ENCODE measurements around the gene RNF187. TPM values are rescaled to one million over a fixed set of nuclear protein-coding genes. Genes with fewer than 3 reads are reported as not detected.

Gene RNF187
- total RNA-seq, 1 experiment from 2014 or later = 137 TPM

DNA sequence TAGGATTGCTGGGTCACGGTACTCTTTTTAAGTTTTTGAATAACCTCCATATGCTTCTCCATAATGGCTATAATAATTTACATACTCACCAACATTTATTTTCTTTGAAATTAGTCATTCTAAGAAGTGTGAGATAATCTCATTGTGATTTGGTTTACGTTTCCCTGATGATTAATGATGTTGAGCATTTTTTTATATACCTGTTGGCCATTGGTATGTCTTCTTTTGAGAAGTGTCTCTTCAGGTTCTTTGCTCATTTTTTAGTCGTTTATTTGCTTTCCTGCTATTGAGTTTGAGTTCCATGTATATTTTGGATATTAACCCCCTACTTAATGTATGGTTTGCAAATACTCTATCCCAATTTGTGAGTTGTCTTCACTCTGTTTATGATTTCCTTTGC lies 9.3 kb downstream of the RNF187 start:
- no peak for DNase-seq (ENCODE audit: low read depth, low spot score)
- Histone ChIP-seq H3K4me1 (ENCODE audit: control insufficient read depth in 1 of 2, insufficient read depth in 2 of 2, low read length in 2 of 2) (peaks cover 3 to 11% of the 10 kb centered on the region in 2 experiments; a peak in 2 of 4 replicates), H3K9me3 (ENCODE audit: control insufficient read depth in 1 of 2, insufficient read depth in 1 of 2, low read depth in 1 of 2, low read length in 2 of 2) (no peaks in the 10 kb centered on the region), H2AFZ (ENCODE audit: low read depth, low read length, poor library complexity, severe bottlenecking) (no peak overlapping the region), H4K20me1 (ENCODE audit: insufficient read depth) (no peaks in the 10 kb centered on the region), H3K27me3 (ENCODE audit: insufficient read depth, low read length) (no peaks in the 10 kb centered on the region), H3K9ac (ENCODE audit: low read length) (no peak overlapping the region), H3K4me3 (replicated peaks in 1 of 2; ENCODE audit: low read depth in 1 of 2, low read length in 2 of 2) (no peak overlapping the region), H3K27ac (ENCODE audit: low read depth, low read length) (no peak overlapping the region), H3K79me2 (ENCODE audit: insufficient read depth, low read length) (no peaks in the 10 kb centered on the region), H3K4me2 (ENCODE audit: low read length) (no peak overlapping the region), H3K36me3 (ENCODE audit: control insufficient read depth in 1 of 2, insufficient read depth in 2 of 2, low read length in 2 of 2) (peaks cover 4 to 6% of the 10 kb centered on the region in 2 experiments; a peak in 1 of 4 replicates), H3K9me2 (ENCODE audit: insufficient read depth) (no peaks in the 10 kb centered on the region)
- intact Hi-C loops (cut with micrococcal nuclease) = no loop called here
- POLR2A ChIA-PET = no interaction called here
- no peak for ATAC-seq
- CTCF ChIA-PET = no interaction called here
- RAD21 ChIA-PET (ENCODE audit: low non-redundant PET in 1 of 2, low total read pairs in 2 of 2, uncharacterized antibody in 2 of 2, unreplicated experiment in 2 of 2) = no interaction called here
- TF ChIP-seq, protein P1, sequence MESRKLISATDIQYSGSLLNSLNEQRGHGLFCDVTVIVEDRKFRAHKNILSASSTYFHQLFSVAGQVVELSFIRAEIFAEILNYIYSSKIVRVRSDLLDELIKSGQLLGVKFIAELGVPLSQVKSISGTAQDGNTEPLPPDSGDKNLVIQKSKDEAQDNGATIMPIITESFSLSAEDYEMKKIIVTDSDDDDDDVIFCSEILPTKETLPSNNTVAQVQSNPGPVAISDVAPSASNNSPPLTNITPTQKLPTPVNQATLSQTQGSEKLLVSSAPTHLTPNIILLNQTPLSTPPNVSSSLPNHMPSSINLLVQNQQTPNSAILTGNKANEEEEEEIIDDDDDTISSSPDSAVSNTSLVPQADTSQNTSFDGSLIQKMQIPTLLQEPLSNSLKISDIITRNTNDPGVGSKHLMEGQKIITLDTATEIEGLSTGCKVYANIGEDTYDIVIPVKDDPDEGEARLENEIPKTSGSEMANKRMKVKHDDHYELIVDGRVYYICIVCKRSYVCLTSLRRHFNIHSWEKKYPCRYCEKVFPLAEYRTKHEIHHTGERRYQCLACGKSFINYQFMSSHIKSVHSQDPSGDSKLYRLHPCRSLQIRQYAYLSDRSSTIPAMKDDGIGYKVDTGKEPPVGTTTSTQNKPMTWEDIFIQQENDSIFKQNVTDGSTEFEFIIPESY (IDR thresholded peaks at IDR 0.05; ENCODE audit: extremely low read depth, insufficient replicate concordance, low read length) = no peak
- BruUV-seq (replicated peaks) = no TSS peak

DNA sequence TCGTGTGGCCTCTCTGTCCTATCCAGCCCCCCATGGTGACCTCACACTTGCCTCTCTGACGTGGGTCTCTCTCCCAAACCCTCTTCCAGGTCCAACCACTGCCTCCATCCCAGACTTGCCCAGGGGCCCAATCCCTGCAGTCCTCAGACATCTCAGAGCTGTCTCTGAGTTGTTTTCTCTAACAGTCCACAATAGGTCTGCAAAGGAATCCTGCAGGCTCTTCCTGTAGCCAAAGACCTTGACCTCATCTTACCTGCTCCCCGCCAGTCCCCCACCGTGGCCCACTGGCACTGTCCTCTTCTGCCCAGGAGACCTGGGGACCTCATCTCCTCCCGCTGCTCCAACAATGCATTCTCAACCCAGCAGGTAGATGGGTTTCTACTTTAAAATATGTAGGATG lies 10.0 kb downstream of the RNF187 start:
- H3K9me3 ChIP-seq (ENCODE audit: control insufficient read depth in 1 of 2, insufficient read depth in 1 of 2, low read depth in 1 of 2, low read length in 2 of 2) = no peaks in the 10 kb centered on the region
- BruUV-seq (replicated peaks) = no TSS peak
- no peaks in the 10 kb centered on the region for H3K27me3 ChIP-seq (ENCODE audit: insufficient read depth, low read length)
- no peak overlapping the region for H2AFZ ChIP-seq (ENCODE audit: low read depth, low read length, poor library complexity, severe bottlenecking)
- no peaks in the 10 kb centered on the region for H4K20me1 ChIP-seq (ENCODE audit: insufficient read depth)
- H3K4me2 ChIP-seq (ENCODE audit: low read length) = no peak overlapping the region
- TF ChIP-seq ZFX (IDR thresholded peaks at IDR 0.05) (no peak), POLR2A (IDR thresholded peaks at IDR 0.05; ENCODE audit: borderline replicate concordance, extremely low read depth, insufficient read depth, insufficient read length) (no peak), FOSL1 (IDR thresholded peaks at IDR 0.05; ENCODE audit: low read depth) (no peak), EGR1 (IDR thresholded peaks at IDR 0.05; ENCODE audit: low read depth) (no peak), TCF7L2 (IDR thresholded peaks at IDR 0.05; ENCODE audit: borderline replicate concordance, extremely low read depth, insufficient read depth, insufficient read length) (no peak), POLR2AphosphoS5 (IDR thresholded peaks at IDR 0.05; ENCODE audit: low read depth, low read length) (no peak), SIN3A (IDR thresholded peaks at IDR 0.05; ENCODE audit: low read depth) (no peak), ZNF274 (IDR thresholded peaks at IDR 0.05; ENCODE audit: low read depth, low read length) (no peak), SP1 (IDR thresholded peaks at IDR 0.05; ENCODE audit: low read depth) (no peak), CBX3 (IDR thresholded peaks at IDR 0.05; ENCODE audit: low read depth) (no peak), SRF (IDR thresholded peaks at IDR 0.05; ENCODE audit: low read depth) (no peak), ELF1 (IDR thresholded peaks at IDR 0.05; ENCODE audit: borderline replicate concordance, low read depth) (no peak), CEBPB (IDR thresholded peaks at IDR 0.05; ENCODE audit: low read depth) (no peak), EZH2phosphoT487 (IDR thresholded peaks at IDR 0.05; ENCODE audit: borderline replicate concordance) (no peak), JUND (IDR thresholded peaks at IDR 0.05) (no peak)
- TF ChIP-seq, protein P2, sequence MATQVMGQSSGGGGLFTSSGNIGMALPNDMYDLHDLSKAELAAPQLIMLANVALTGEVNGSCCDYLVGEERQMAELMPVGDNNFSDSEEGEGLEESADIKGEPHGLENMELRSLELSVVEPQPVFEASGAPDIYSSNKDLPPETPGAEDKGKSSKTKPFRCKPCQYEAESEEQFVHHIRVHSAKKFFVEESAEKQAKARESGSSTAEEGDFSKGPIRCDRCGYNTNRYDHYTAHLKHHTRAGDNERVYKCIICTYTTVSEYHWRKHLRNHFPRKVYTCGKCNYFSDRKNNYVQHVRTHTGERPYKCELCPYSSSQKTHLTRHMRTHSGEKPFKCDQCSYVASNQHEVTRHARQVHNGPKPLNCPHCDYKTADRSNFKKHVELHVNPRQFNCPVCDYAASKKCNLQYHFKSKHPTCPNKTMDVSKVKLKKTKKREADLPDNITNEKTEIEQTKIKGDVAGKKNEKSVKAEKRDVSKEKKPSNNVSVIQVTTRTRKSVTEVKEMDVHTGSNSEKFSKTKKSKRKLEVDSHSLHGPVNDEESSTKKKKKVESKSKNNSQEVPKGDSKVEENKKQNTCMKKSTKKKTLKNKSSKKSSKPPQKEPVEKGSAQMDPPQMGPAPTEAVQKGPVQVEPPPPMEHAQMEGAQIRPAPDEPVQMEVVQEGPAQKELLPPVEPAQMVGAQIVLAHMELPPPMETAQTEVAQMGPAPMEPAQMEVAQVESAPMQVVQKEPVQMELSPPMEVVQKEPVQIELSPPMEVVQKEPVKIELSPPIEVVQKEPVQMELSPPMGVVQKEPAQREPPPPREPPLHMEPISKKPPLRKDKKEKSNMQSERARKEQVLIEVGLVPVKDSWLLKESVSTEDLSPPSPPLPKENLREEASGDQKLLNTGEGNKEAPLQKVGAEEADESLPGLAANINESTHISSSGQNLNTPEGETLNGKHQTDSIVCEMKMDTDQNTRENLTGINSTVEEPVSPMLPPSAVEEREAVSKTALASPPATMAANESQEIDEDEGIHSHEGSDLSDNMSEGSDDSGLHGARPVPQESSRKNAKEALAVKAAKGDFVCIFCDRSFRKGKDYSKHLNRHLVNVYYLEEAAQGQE (IDR thresholded peaks at IDR 0.05; ENCODE audit: low read depth) = no peak
- no peak overlapping the region for H3K9ac ChIP-seq (ENCODE audit: low read length)
- ChIA-PET RAD21 (ENCODE audit: low non-redundant PET in 1 of 2, low total read pairs in 2 of 2, uncharacterized antibody in 2 of 2, unreplicated experiment in 2 of 2) (no interaction called here), CTCF (no interaction called here), POLR2A (interaction anchor here (0.5 kb wide), 1 partner anchor 102 kb away, joined by 3 read pairs; no protein-coding TSS in a partner anchor)
- intact Hi-C loops (cut with micrococcal nuclease) = no loop called here
- peaks cover 3 to 11% of the 10 kb centered on the region in 2 experiments; a peak in 2 of 4 replicates for H3K4me1 ChIP-seq (ENCODE audit: control insufficient read depth in 1 of 2, insufficient read depth in 2 of 2, low read length in 2 of 2)
- no peaks in the 10 kb centered on the region for H3K79me2 ChIP-seq (ENCODE audit: insufficient read depth, low read length)
- no peaks in the 10 kb centered on the region for H3K9me2 ChIP-seq (ENCODE audit: insufficient read depth)
- no peak overlapping the region for H3K4me3 ChIP-seq (replicated peaks in 1 of 2; ENCODE audit: low read depth in 1 of 2, low read length in 2 of 2)
- H3K27ac ChIP-seq (ENCODE audit: low read depth, low read length) = no peak overlapping the region
- ATAC-seq = no peak
- no peak for DNase-seq (ENCODE audit: low read depth, low spot score)
- H3K36me3 ChIP-seq (ENCODE audit: control insufficient read depth in 1 of 2, insufficient read depth in 2 of 2, low read length in 2 of 2) = peaks cover 2 to 3% of the 10 kb centered on the region in 2 experiments; a peak in 1 of 4 replicates

Measured in HCT116 (cell line).